NCI-H82 (cell line): ENCODE data around the gene IQCK.
"Not testable (repeated sequence)": the region's sequence is repeated elsewhere in the genome, so short reads cannot be mapped to it uniquely, and the experiment has no call there.

Experiments used
- DNase-seq: peaks from one replicate; lab custom pipeline; 2025; lab: John Stamatoyannopoulos, UW

IQCK gene, protein sequence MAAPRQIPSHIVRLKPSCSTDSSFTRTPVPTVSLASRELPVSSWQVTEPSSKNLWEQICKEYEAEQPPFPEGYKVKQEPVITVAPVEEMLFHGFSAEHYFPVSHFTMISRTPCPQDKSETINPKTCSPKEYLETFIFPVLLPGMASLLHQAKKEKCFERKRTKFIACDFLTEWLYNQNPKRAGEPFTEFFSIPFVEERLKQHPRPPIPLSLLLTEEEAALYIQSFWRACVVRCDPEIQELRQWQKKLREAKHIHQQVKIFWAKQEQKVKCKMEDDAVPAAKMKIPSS

DNA sequence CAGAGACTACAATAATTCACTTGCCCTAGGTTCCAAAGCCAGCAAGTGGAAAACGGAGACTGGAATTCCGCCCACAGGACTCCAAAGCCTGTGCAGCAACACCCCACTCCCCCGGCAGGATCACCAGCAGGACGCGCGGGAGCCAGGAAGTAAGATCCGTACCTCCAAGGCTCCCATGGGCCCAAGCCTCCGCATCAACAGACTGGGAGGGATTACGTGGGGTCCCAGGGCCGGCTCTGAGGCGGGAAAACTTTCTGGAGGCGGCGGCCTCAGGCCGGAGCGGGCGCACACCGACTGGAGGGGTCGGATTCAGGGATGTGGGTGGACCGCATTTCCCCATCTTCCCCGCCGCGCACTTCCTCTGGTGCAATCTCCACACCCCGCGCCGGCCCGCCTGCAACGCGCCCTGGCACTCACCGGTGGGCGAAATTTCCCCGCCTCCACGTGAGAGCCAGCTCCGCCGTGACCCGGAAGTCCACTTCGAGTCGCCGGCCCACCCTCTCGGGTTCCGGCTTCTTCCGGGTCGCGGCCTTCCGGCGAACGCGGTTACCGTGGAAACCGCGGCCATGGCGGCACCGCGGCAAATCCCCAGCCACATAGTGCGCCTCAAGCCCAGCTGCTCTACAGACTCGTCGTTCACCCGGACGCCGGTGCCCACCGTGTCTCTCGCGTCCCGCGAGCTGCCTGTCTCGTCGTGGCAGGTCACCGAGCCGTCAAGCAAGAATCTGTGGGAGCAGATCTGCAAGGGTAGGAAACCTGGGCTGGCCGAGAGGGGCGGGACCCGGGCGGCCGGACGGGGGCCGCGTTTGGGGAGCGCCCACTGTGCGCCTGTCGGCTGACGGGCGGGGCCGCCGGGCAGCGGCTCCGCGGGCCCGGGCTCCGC lies at the start of gene IQCK, which contains the start of gene KNOP1:
Gene IQCK (plus strand): TSS at position 531 of the 883 bp plus-strand sequence. CDS start 36 bp downstream, at position 567.
Gene KNOP1 (minus strand): TSS at position 487 of the 883 bp plus-strand sequence. CDS start 3,192 bp downstream, outside the sequence.
- peak; percentile 95 for DNase-seq

GRCh38 chr16:19672378-19672777 lies 45.7 kb upstream of the IQCK start:
- no peak for DNase-seq

DNA sequence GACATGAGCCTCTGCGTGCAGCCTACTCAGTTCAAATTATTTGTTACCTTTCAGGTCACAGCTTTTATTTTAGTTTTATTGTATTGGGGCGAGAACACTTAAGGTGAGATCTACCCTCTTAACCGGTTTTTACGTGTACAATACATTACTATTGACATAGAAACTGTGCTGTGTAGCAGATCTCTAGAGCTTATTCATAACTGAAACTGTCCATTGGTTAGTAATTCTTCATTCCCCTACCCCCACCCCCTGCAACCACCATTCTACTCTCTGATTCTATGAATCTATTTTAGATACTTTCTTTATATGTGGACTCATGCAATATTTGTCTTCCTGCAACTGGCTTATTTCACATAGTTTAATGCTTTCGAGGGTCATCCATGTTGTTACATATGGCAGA lies 43.6 kb upstream of the IQCK start:
- DNase-seq, result no peak

DNA sequence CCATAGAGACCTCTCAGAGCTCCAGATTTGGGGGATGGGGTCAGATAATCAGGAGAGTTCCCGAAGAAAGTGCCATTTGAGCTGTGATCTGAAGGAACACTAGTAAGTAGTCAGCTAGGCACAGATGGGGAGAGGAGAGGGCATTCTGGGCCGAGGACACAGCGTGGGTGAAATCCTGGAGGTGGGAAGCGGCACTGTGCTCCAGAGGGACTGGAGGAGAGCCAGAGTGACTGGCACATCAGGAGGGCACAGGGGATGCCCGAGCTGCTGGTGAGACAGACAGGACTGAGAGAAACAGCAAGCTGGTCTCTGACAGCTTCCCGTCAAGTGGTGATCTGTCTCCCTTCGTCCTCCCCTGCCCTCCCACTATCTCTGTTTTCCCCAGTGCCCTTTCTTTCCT lies 40.7 kb upstream of the IQCK start:
- no peak for DNase-seq

DNA sequence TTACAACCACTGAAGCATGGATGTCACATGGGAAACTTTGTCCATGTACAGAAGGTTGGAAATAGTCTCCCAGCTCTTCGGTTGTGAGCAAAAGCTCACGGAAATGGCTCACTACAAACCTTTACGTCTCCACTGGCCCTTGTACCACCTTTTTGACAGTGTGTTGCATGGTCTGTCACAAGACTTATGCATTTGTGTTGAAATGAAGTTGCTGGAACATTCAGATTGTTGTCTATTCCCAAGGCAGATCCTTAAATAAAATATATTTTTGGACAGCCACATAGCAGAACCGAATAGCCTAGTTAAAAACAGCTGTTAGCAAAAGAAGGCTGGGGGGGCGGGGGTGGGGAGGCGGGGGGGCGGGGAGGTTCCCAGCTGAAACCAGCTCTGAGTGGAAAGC lies 39.3 kb upstream of the IQCK start:
- no peak for DNase-seq

DNA sequence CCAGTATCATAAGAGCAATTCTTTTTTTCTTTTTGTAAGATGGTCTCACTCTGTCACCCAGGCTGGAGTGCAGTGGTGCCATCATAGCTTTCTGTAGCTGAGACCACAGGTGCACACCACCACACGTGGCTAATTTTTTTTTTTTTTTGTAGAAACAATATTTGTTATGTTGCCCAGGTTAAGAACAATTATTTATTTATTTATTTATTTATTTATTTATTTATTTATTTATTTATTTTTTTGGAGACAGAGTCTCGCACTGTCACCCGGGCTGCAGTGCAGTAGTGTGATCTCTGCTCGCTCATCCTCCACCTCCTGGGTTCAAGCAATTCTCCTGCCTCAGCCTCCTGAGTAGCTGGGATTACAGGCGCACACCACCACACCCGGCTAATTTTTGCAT lies 38.8 kb upstream of the IQCK start:
- not testable (repeated sequence) for DNase-seq

DNA sequence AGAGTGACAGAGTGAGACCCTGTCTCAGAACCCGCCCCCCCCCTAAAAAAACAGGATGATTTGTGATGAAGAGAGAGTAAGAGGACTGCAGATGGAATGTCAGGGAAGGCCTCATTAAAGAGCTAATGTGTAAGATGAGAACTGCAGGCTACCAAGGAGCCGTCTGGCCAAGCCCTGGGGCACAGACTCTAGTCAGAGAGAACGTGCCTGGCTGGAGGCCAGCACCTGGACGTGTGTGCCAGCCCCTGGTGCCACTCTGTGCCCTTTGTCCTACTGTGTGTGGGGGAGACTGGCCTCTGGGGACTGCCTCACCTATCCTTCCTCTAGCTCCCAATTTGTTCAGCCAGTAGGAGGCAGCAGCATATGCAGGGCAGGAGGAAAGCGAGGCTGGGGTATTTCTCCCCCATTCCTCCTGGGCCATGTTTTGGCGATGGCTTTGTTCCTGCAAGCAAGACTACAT lies 37.2 kb upstream of the IQCK start:
- DNase-seq, result peak; percentile 23

DNA sequence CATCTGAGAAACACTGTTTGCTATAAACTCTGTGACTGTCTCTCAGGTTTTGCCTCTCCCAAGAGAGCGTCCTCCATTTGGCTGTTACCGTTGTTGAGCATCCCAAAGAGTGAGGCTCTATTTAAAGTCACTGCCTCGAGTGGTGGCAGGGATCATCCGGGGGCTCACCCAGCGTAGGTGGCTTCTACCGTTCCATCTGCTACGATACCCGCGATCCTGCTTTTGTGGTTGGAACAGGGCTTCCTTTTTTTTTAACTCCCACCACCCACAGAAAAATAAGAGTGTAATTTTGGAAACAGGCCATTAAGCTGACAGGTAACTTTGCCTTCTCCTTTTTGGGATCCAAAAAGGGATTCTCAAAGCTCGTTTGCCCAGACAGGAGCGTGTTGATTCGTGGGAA lies 36.4 kb upstream of the IQCK start:
- no peak for DNase-seq

DNA sequence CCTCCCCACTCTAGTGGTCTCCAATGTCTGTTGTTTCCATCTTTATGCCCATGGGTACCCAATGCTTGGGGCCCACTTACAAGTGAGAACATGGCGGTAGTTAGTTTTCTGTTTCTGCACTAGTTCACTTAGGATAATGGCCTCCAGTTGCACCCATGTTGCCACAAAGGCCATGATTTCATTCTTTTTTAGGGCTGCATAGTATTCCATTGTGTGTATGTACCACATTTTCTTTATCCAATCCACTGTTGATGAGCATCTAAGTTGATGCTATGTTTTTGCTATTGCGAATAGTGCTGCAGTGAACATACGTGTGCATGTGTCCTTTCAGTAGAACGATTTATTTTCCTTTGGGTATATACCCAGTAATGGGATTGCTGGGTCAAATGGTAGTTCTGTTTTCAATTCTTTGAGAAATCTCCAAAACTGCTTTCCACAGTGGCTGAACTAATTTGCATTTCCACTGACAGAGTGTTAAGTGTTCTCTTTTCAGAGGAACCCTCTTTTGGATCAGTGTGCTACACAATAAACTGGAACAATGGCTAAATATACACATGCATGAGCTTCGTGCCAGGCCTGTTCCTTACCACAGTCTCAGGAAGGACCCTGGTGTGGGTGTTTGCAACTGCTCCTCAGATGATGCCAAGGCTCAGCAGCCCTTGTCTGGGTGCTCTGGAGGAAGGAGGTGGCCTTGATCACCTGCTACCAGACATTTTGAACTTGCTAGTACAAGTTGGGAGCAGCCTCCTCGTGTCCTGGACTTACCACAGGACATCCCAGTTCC lies 34.4 kb upstream of the IQCK start:
- DNase-seq, result no peak

DNA sequence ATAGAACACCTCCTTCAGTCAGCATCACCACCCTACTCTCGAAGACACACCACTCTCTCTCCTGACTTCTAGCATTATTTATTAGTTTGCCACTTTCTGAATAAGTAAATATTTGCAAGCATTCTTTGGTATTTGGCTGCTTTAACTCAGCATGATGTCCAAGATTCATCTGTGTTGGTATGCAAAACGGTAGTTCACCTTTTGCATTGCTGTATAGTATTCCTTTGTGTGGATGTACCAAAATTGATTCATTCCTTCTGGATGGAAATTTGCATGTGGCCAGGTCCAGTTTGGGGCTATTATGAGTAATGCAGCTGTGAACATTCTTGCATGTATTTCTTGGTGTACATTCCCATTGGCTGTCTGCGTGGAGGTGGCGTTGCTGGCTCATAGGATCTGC lies 32.9 kb upstream of the IQCK start:
- no peak for DNase-seq

DNA sequence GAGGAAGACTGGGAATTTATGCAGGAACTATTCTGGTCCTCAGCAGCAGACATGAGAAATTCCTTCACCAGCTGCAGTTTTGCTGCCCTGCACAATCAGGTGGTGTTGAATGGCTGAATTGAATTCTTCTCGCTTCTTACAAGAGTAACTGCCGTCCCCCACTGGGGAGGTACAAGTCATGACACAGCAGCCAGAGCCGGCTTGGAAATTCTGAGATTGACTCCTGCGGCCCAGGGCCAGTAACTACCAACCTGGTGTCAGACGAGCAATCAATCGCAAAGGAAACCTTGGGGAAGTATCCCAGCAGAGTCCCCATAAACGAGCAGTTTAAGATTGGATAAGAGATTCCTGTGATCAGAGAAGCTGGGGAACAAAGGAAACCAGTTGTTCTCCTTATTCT lies 30.8 kb upstream of the IQCK start:
- no peak for DNase-seq

DNA sequence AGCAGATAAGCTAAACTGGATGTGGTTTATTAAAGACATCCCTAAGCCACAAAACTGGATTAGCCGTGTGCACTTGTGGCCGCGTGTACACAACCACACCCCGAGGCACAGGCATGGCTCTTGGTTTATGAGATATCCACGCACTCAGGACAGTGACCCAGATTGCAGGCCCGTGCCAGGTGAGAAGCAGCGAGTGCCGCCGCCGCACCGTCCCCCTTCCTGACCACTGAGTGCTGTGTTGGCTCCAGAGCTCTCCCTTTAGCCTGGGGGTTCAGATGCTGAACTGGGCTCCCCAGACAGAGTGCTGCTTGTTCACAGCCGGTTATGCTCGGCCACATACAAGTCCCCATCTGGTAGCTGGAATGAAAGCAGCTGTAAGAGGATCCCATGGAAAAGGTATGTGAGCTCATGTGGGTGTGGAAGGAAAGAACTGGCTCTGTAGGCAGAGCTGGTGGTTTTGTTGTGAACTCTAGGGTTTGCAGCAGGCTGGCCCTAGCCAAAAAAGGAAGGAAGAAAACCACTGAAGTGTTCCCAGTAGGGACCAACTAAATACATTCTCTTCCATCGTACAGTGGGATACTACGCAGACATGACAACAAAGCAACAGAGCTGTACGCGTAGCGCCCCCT lies 29.6 kb upstream of the IQCK start:
- peak; percentile 70 for DNase-seq

DNA sequence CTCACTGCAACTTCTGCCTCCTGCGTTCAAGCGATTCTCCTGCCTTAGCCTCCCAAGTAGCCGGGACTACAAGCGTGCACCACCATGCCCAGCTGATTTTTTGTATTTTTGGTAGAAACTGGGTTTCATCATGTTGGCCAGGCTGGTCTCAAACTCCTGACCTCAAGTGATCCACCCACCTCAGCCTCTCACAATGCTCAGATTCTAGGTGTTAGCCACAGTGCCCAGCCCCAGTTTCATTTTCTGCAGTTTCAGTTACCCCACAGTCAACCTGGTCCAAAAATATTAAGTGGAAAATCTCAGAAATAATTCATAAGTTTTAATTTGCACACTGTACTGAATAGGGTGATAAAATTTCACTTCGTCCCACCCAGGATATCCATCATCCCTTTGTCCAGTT lies 28.7 kb upstream of the IQCK start:
- no peak for DNase-seq

- no peak for DNase-seq
These were observed 27.9 kb upstream of the IQCK start for GRCh38 chr16:19690196-19690595.

DNA sequence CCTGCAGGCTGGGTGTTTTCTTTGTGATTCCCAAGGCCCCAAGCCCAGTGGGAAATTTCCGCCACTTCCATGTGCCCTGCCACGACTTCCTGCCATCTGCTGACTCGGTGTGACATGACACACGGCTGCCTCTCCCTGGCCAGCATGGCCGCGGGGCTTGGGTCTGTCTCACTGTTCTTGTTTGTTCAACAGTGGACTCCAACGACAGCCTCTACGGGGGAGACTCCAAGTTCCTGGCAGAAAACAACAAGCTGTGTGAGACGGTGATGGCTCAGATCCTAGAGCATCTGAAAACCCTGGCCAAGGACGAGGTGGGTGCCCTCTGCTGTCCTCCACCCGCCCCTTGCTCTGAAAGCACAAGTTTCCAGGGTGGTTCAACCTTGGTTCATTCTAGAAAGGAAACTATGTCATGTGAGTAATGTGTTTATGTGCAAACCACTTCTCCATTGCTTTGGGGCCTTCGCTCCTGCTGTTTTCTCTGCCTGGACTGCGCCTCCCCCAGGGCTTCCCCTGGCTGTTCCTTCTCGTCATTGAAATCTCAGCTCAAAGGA lies 26.8 kb upstream of the IQCK start:
- no peak for DNase-seq

GRCh38 chr16:19694989-19695388 lies 23.1 kb upstream of the IQCK start:
- DNase-seq, result peak; percentile 21

DNA sequence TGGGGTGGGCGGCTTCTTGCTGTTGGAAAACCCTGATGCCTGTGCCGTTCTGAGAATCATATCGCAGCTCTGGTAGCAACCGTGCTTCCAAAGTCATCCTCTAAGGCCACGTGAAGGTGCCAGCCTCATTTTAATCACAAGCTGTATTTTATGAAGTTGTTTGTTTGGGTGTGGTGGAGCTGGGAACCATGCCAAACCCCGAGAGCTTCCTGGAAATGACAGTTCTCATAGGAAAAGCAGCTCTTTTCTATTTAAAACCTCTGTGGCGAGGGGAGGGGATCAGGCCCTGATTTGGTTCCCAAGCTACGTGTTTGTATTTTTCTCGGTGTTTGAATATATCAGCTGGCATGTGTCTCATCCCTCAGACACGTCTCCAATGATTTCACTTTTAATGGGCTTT lies 21.7 kb upstream of the IQCK start:
- no peak for DNase-seq

DNA sequence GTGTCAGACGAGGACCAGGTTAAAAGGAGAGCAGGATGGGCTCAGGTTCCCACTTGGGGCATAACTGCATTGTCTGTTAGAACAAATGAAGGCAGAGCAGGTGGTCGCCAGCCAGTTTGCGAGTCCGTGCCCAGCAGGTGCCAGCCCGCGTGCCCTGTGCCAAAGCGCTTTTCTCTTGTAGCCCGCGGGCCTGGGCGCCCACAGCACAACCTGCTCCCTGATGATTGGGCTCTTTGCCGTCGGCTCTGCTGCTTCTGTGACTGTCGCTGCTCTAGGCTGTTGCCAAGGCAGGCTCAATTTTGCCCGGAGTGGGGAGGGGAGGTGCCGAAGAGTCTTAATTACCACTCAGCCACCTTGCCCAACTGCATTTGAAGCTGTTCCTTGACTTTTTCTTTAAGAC lies 21.1 kb upstream of the IQCK start:
- DNase-seq, result no peak

- DNase-seq, result no peak
These were observed 20.2 kb upstream of the IQCK start for GRCh38 chr16:19697756-19698318.

GRCh38 chr16:19698480-19699465 lies 19.3 kb upstream of the IQCK start:
- no peak for DNase-seq
